GM03348 (cell line): ENCODE measurements around the gene SHANK2.

Source experiments
- DNase-seq: peaks from one replicate; pipeline ENCODE4 v3.0.0; 2012; ENCODE audit warnings: low spot score

Gene SHANK2

DNA sequence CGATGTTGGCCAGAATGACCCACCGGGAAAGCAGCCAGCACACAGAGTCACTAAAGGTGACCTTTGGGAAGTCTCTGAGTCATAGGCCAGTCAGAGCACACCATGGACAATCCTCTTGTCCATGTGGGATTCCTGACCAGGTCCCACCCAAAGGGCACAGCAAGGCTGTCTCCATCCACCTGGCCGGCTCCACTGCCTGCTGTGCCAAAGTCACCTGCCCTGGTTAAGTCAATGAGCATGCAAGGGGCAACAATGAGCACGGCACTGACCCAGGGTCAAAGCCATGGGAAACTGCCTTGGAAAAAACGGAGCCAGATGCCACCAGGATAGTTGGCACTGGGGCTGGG is 49.8 kb downstream of the SHANK2 start:
- no peak for DNase-seq
